KOPT-K1 (cell line): ENCODE measurements around the gene NOTCH4.
"Not testable (repeated sequence)": the region's sequence is repeated elsewhere in the genome, so short reads cannot be mapped to it uniquely, and the experiment has no call there.

Experiments used
- H3K27ac ChIP-seq: fragments of 200-600 bp; sonication (generic); 2 replicates; pipeline ENCODE4 v1.5.1; 2016; ENCODE audit warnings: antibody characterized with exemption, mild to moderate bottlenecking, low read depth, low read length; ENCODE audit not compliant: poor library complexity, severe bottlenecking
- H3K36me3 ChIP-seq: fragments of 200-600 bp; sonication (generic); 2 replicates; pipeline ENCODE4 v1.5.1; 2017; ENCODE audit warnings: antibody characterized with exemption, mild to moderate bottlenecking, low read length, moderate library complexity; ENCODE audit not compliant: insufficient read depth
- H3K9me3 ChIP-seq: fragments of 200-600 bp; sonication (generic); 2 replicates; pipeline ENCODE4 v1.5.1; 2017; ENCODE audit warnings: antibody characterized with exemption, low read length, mild to moderate bottlenecking; ENCODE audit not compliant: insufficient read depth, poor library complexity, severe bottlenecking

NOTCH4 gene

DNA sequence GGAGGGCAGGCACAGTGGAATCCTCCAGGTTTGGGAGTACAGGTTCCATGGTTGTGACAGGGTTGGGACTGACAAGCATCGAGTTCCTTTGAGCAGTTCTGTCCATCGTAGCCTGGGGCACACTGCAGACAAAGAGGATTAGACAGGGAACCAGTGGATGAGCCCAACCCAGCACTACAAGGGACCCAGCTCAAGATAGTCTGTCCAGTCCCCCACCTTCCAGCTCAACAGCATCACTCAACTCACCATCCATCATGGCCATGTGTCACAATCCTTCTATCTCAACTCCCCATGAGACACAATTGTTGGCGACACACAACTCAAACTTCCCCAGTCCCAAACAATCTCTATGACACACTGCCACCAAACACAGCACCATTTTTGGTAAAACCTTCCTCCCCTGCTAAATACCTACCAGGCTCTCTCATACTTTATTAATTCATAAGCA is 19.6 kb downstream of the NOTCH4 start:
- no peak overlapping the region for H3K27ac ChIP-seq
- H3K36me3 ChIP-seq, result no peaks in the 10 kb centered on the region
- no peaks in the 10 kb centered on the region for H3K9me3 ChIP-seq

DNA sequence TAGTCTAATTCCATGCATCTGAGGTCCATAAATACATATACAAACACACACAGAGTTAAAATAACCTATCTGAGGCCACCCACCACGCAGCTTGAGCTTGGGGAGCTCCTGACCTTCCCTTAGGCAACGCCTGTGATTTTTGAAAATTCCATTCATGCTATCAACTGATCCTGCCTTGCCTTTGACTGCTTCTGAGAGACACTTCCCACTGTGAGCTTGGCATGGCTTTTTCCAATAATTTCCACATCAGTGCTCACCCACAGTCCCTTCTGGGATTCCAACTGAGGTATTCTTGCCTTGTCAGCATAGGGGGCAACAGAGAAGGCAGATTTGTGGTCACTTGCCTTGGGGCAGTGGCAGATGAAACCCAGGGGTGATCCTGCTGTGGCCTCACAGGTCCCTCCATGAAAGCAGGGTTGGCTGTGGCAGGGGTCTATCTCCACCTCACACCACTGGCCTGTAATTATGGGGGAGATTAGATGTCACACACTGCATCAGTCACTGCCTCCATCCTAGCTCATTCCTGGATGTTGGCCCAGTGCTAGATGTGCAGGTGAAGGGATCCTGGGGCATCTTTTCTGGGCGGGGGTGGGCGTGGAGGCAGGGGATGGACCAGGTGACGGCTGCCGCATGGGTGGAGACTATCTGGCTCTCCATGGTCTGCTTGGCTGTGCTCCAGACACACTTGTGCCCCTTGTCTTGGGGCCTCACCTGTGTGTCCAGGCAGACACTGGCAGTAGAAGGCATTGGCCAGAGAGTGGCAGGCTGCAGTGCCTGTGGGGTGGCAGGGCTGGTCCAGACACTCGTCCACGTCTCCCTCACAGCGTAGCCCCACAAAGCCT is 20.2 kb downstream of the NOTCH4 start:
- Histone ChIP-seq H3K27ac (no peak overlapping the region), H3K9me3 (no peaks in the 10 kb centered on the region), H3K36me3 (no peaks in the 10 kb centered on the region)

DNA sequence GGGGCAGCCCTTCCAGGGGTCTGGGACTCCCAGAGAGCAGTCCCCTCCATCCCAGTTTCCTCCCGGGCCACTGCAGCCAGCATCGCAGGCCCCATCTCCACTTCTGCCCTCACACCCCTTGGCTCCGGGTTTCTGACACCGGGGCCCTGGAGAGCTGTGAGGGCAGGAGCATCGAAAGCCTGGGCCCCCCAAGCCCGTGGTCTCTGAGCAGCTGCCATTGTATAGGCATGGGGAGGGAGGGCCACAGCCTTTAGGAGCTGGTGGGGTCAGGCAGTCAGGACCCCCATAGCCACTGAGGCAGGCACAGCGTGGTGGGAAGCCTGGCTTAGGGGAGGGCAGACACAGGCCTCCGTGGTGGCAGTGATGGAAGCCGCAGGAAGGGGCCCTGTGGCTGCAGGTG is 21.7 kb downstream of the NOTCH4 start:
- Histone ChIP-seq H3K9me3 (no peaks in the 10 kb centered on the region), H3K27ac (peak overlapping the region; percentile 46)

DNA sequence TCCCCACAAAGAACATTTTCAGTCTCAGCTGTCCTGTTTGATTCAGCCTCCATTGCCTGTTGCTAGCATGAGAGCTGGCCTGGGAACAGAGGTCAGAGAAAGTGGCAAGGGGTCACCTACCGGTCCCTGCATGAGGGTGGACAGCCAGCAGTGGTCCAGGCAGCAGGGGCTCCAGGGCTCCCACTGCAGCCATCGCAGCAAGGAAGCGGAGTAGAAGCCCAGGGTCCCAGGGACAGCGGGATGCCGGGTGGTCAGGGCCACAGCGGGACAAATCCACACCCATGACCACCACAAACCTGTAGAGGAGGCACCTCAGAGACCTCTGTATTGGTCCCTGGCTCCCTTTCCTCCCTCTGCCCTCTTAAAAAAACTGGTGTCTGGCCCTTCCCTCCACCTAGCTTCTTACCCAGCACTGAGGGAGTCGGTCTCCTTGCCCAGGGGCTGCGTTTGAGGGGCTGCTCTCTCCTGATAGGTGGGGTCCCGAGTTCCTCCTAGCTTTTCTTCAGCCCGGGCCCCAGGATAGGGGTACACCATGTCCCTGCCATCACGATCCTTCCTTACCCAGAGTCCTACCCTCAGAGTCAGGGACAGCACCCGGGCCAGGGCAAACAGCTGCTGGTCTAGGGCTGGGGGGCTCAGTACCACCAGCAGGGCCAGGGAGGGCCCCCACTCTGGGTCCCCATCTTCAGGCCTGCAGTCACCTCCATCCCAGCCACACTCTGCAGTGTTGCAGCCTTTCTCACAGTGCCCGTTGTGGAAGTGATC is 23.0 kb downstream of the NOTCH4 start:
- H3K36me3 ChIP-seq, result no peaks in the 10 kb centered on the region
- no peak overlapping the region for H3K27ac ChIP-seq
- H3K9me3 ChIP-seq, result no peaks in the 10 kb centered on the region

More for the DNA sequence above, 21.7 kb downstream of the NOTCH4 start:
- H3K36me3 ChIP-seq, result no peaks in the 10 kb centered on the region

DNA sequence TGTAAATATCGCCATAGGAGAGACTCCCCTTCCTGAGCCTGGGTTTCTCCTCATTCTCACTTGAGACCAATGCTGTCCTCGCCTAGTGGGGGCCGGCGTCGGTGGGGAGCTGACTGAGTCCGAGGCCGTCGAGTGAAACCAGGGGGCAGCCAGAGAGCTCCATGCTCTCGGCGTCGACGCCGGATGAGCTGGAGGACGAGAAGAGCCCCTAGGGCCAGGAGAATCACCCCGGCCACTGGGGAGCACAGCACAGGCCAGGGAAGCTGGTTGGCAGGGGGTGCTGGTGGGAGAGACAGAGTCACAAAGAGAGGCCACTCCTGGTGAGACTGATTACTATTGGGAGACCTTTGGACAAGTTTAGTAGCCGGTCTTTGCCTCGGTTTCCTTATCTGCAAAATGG is 25.0 kb downstream of the NOTCH4 start:
- Histone ChIP-seq H3K9me3 (no peaks in the 10 kb centered on the region), H3K36me3 (no peaks in the 10 kb centered on the region), H3K27ac (no peak overlapping the region)

DNA sequence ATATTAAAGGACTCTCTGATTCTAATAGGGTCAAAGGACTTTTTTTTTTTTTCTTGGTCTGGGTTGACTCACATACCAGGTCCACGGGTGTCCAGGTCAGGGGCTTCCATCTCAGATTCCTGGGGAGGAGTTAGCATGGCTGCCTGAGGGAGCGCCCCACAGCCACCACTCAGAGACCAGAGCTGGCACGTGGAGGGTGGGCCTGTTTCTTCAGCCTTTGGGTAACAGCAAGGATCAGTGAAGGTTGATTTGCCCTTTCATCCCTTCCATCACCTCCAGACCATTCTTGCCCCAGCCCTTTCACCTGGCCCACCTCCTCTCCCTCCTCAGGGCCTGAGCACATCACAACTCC is 25.5 kb downstream of the NOTCH4 start:
- H3K36me3 ChIP-seq, result no peaks in the 10 kb centered on the region
- H3K9me3 ChIP-seq, result no peaks in the 10 kb centered on the region
- no peak overlapping the region for H3K27ac ChIP-seq

DNA sequence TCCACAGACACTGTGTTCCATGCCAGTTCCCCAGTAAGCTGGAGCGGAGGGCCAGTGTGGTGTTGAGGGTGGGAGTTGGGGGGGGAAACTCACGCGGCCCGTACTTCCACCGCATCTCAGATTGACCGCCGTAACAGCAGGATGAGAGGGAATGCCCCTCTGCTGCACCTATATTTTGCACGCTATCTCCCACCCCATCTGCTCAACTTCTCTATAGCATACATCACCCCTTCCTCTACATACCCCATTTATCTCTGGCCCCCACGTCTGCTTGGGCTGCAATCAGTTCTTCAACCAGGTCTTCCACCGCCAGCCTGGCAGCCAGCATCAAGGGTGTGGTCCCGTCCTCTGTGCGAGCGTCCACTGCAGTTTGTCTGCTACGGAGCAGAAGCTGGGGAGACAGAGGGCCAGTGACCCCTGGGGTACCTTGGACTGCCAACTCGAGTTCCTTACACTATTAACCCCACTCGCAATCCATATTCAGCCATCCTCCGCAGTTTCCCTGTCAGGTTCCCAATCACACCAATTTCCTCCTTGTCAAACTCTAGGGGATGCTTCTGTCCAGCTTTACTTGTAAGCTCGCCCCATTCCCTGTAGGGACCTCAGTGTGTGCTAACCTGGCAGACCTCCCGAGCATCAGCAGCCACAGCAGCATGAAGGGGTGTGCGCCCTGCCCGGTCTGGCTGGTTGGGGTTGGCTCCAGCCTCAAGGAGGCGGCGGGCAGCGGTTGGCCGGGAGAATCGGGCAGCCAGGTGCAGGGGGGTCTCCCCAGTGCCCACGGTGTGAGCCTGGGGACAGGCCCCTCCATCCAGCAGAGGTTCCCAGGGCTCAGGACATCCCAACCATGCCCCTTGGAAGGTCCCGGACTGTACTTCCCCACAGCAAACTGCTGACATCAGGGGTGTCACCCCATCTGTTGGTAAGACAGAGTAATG is 26.9 kb downstream of the NOTCH4 start:
- Histone ChIP-seq H3K9me3 (no peaks in the 10 kb centered on the region), H3K36me3 (no peaks in the 10 kb centered on the region), H3K27ac (peak overlapping the region; percentile 98)

DNA sequence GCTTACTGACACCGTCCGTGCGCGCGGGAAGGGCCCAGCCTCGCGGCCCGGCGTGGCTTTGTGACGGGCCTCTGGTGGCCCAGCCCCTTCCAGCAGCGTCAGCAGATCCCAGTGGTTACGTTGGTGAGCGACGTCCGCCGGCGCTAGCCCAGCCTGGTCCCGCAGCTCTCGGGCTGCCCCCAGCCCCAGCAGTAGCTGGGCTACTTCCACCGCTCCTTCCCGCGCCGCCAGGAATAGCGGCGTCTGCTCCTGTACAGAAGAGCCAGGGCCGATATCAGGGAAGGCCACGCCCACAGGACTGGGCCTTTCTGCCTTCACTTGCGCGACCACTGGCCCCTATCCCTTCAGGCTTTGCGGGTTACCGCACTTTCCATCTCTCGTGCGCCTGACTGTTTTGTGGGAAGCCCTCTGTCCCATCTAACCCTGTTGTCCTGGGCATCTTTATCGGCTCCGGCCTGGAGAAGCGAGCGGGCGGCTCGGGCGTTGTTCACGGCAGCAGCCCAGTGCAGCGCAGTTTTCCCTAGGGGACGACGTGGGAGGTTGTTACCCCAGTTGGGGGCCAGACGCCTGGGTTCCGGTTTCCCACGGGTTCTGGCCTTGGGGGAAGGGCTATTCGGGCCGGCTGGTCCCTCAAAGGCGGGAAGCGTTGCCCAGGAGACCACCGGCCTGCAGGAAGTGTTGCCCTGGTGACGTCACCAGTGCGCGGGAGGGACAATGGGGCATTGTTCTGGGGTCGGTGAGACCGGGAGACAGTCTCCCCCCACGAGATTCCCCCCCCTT is 27.8 kb downstream of the NOTCH4 start:
- no peaks in the 10 kb centered on the region for H3K9me3 ChIP-seq
- H3K36me3 ChIP-seq, result no peaks in the 10 kb centered on the region
- H3K27ac ChIP-seq, result peak overlapping the region; percentile 98

DNA sequence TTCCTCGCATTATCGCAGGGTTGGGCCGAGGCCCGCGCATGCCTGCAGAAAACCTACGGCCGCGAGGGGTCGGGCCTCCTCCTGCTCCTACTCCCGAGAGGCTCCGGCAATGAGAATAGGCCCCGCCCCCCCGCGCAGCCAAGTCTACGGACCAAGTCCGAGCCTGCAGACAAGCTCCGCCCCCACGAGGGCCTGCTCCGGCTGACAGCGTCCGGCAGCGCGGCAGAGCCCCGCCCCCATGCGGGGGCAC is 28.3 kb downstream of the NOTCH4 start:
- Histone ChIP-seq H3K27ac (peak overlapping the region; percentile 98), H3K36me3 (no peaks in the 10 kb centered on the region), H3K9me3 (no peaks in the 10 kb centered on the region)

DNA sequence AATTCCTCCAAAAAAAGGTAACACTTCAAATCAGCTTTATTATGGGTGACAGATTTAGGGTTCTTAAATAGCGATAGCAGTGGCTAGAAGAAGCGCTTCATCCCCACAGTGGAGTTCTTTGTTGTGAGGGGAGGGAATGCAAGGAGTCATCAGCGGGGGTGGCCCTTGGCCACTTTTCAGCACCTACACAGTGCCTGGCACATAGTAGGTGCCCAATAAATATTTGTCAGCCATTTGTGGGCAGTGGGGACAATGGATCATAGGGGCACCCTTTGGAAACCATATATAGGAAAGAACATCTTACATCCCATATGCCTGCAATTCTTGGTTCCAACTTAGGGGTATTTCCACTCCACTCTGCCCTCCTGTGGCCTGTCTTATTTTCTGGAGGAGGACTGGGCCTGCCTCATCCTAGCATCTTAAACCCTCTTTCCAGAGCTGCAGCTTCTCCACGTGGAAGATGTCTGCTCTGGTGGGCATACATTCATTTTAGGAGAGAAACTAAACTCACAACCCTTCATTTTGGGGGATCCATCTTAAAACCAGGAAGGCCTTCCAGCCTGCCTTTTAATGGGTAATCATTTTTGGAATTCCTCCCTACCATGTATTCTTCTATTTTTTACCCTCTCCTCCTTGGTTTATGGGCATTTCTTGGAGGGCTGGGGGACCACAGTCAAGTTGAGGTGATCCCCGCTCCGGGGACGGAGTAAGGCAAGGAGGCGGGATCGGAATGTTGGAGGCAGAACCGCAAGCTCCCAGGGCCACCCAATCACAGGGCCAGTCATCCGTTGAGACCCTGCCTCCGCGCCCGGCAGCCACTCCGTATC is 28.8 kb downstream of the NOTCH4 start:
- H3K9me3 ChIP-seq, result no peaks in the 10 kb centered on the region
- H3K27ac ChIP-seq, result peak overlapping the region; percentile 98
- H3K36me3 ChIP-seq, result no peaks in the 10 kb centered on the region

DNA sequence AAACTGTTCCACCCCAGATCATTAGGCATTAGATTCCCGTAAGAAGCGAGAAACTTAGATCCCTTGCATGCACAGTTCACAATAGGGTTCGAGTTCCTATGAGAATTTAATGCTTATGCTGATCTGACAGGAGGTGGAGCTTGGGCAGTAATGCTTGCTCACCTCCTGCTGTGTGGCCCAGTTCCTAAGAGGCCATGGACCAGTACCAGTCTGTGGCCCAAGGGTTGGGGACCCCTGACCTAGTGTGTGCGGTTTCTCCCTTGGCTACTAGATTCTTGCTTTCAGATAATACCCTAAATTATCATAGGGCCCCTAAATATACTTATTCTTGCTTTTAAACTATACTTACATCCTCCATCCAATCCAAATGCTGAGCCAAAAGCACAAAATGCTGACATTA is 29.5 kb downstream of the NOTCH4 start:
- no peaks in the 10 kb centered on the region for H3K36me3 ChIP-seq
- no peaks in the 10 kb centered on the region for H3K9me3 ChIP-seq
- H3K27ac ChIP-seq, result peak overlapping the region; percentile 98

DNA sequence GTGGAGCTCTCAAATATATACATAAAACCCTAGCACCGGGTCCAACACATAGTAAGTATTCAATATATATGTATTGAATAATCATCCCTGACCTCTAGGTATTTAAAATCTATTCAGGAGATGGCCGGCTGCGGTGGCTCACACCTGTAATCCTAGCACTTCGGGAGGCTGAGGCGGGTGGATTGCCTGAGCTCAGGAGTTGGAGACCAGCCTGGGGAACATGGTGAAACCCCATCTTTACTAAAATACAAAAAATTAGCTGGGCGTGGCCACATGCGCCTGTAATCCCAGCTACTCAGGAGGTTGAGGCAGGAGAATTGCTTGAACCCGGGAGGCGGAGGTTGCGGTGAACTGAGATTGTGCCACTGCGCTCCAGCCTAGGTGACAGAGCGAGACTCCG is 30.8 kb downstream of the NOTCH4 start:
- not testable (repeated sequence) for H3K36me3 ChIP-seq, H3K9me3 ChIP-seq
- H3K27ac ChIP-seq, result peak overlapping the region; percentile 98

DNA sequence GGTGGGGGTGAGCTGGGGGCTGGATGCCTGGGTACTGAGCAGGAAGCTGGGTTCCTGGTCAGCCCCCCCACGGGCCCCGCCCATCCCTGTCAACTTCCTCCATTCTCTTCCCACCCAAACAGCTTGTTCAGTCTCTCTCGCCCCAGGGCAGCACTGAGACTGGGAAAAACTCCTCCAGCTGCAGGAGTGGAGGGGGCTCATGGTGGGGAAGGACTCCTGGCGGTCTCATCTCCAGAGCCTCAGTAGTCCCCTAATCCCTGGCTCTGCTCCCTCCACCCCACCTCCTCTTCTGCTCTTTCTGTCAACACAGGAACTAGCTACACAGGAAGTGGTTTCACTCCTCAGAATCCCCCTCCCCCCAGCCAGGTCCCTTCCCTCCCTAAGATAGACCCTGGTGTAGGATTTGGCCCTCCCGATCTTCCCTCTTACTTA is 31.2 kb downstream of the NOTCH4 start, which contains the start of gene GPSM3:
Gene GPSM3, minus strand, starts transcription at position 36 of the 432 bp plus-strand sequence. CDS start 130 bp downstream, outside the sequence.
- peak within 1 kb of the TSS; percentile 98 for H3K27ac ChIP-seq
- no peaks in the 10 kb centered on the region for H3K9me3 ChIP-seq
- H3K36me3 ChIP-seq, result peaks cover 7% of the 10 kb centered on the region
